GM23338 (cell line): ENCODE results near the gene PGLYRP4.
"Not testable (repeated sequence)": the region's sequence is repeated elsewhere in the genome, so short reads cannot be mapped to it uniquely, and the experiment has no call there.

ENCODE experiments used
- CREB1 ChIP-seq: fragments of 250-450 bp; sonication (Bioruptor Pico); IDR thresholded peaks from 2 replicates; pipeline ENCODE4 v1.5.0; 2020; ENCODE audit warnings: low read depth, mild to moderate bottlenecking, moderate library complexity
- CTCF ChIP-seq, 2 experiments: fragments of 200-600 bp in 1 of 2; sonication (generic) in 1 of 2; conservative IDR thresholded peaks; 2 replicates each; pipeline versions ENCODE4 v1.5.1 to v1.6.1; 2016 to 2017; ENCODE audit warnings: antibody characterized with exemption in 2 of 2, low read depth in 2 of 2, mild to moderate bottlenecking in 2 of 2, moderate library complexity in 1 of 2
- ETS1 ChIP-seq: IDR thresholded peaks from 2 replicates; pipeline ENCODE4 v1.6.1; 2016; ENCODE audit warnings: antibody characterized with exemption
- EZH2 ChIP-seq: fragments of 200-600 bp; sonication (generic); IDR thresholded peaks from one replicate; pipeline ENCODE4 v1.8.0; 2017; ENCODE audit warnings: antibody characterized with exemption, mild to moderate bottlenecking, low read depth; ENCODE audit not compliant: unreplicated experiment
- EZH2phosphoT487 ChIP-seq: fragments of 200-600 bp; sonication (generic); IDR thresholded peaks from one replicate; pipeline ENCODE4 v1.8.1; 2018; ENCODE audit warnings: antibody characterized with exemption; ENCODE audit not compliant: unreplicated experiment
- JUNB ChIP-seq: IDR thresholded peaks from one replicate; pipeline ENCODE4 v1.6.1; 2016; ENCODE audit warnings: antibody characterized with exemption; ENCODE audit not compliant: unreplicated experiment
- NANOG ChIP-seq: IDR thresholded peaks from 2 replicates; pipeline ENCODE4 v1.6.1; 2016; ENCODE audit warnings: antibody characterized with exemption, borderline replicate concordance
- POLR2AphosphoS5 ChIP-seq: IDR thresholded peaks from 2 replicates; pipeline ENCODE4 v1.6.1; 2016; ENCODE audit warnings: antibody characterized with exemption, low read depth
- REST ChIP-seq: IDR thresholded peaks from one replicate; pipeline ENCODE4 v1.6.1; 2018; ENCODE audit warnings: antibody characterized with exemption; ENCODE audit not compliant: unreplicated experiment

- not testable (repeated sequence) for TF ChIP-seq CTCF (conservative IDR thresholded peaks at IDR 0.05; ENCODE audit: low read depth in 2 of 2); EZH2phosphoT487; REST; EZH2; POLR2AphosphoS5; JUNB; ETS1; NANOG; CREB1 (CRISPR knock-in tag)
These were observed 34.3 kb downstream of the PGLYRP4 start for GRCh38 chr1:153314388-153314787.
